ENCODE results near the gene DDI2. TPM values are rescaled to one million over a fixed set of nuclear protein-coding genes. Genes with fewer than 3 reads are reported as not detected.

The DDI2 gene
- total and polyA plus RNA-seq, 2 donors (not counting 3 experiments of a cell fraction or from before 2014, with no cell fraction given) = 5.4 to 35.2 TPM

DNA sequence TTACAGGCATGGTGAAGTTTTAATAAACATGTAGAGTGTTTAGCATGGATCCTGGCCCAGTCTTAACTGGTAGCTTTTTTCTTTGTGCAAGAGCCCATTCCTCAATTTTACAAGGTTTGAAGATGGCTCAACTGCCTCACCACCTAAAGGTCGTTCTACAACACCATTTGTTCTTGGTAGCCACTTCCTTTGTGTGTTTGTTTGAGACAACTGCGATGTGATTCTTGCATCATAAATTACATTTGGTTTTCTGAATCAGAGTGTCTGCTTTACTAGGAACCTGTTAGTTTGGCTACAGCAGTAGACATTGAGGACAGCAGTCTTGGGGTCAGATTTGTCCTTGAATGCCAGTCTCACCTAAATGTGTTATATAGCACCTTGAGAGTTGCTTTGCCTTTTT is 70.2 kb downstream of the DDI2 start:
- peaks cover 18% of the 10 kb centered on the region for H3K4me1 ChIP-seq (ENCODE audit: control insufficient read depth, extremely low read depth, insufficient read depth, low read length)
- peaks cover 71% of the 10 kb centered on the region for H3K79me2 ChIP-seq (ENCODE audit: control insufficient read depth, insufficient read depth, low read length)
- DNase-seq (ENCODE audit: low read depth, low spot score) = no peak
- intact Hi-C loops (cut with micrococcal nuclease) (no loop called here), dilution Hi-C loops (cut with MboI; ENCODE audit: extremely low pct_ligation_motif_present, low sequenced_read_pairs) (no loop called here)
- BruUV-seq (replicated peaks) = no TSS peak
- H3K4me3 ChIP-seq (replicated peaks in 1 of 3; ENCODE audit: insufficient read depth in 1 of 3, low read depth in 1 of 3, low read length in 3 of 3) = no peak overlapping the region
- H2AFZ ChIP-seq (ENCODE audit: low read depth, low read length) = no peak overlapping the region
- TF ChIP-seq POLR2AphosphoS5 (IDR thresholded peaks at IDR 0.05; ENCODE audit: insufficient read depth, low read depth, low read length) (no peak), FOS (IDR thresholded peaks at IDR 0.05; ENCODE audit: borderline replicate concordance, insufficient read depth, low read length) (no peak), POLR2A (IDR thresholded peaks at IDR 0.05; ENCODE audit: low read depth, low read length) (no peak), GATA2 (IDR thresholded peaks at IDR 0.05; ENCODE audit: insufficient read depth, insufficient read length, low read depth, low read length) (no peak), JUN (IDR thresholded peaks at IDR 0.05; ENCODE audit: borderline replicate concordance, insufficient read depth, insufficient read length, low read depth) (no peak), MAX (IDR thresholded peaks at IDR 0.05; ENCODE audit: insufficient read depth, insufficient read length) (no peak), MYC (IDR thresholded peaks at IDR 0.05; ENCODE audit: low read depth, low read length) (no peak), EZH2 (IDR thresholded peaks at IDR 0.05; ENCODE audit: borderline replicate concordance, low read depth, low read length, severe bottlenecking) (no peak)
- TF ChIP-seq, protein P1, sequence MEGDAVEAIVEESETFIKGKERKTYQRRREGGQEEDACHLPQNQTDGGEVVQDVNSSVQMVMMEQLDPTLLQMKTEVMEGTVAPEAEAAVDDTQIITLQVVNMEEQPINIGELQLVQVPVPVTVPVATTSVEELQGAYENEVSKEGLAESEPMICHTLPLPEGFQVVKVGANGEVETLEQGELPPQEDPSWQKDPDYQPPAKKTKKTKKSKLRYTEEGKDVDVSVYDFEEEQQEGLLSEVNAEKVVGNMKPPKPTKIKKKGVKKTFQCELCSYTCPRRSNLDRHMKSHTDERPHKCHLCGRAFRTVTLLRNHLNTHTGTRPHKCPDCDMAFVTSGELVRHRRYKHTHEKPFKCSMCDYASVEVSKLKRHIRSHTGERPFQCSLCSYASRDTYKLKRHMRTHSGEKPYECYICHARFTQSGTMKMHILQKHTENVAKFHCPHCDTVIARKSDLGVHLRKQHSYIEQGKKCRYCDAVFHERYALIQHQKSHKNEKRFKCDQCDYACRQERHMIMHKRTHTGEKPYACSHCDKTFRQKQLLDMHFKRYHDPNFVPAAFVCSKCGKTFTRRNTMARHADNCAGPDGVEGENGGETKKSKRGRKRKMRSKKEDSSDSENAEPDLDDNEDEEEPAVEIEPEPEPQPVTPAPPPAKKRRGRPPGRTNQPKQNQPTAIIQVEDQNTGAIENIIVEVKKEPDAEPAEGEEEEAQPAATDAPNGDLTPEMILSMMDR (IDR thresholded peaks at IDR 0.05; ENCODE audit: extremely low read depth in 1 of 2, insufficient read depth in 1 of 2, low read depth in 1 of 2, low read length in 2 of 2) = no peak
- no peak overlapping the region for H3K4me2 ChIP-seq (ENCODE audit: insufficient read depth, low read length)
- H3K27ac ChIP-seq (ENCODE audit: insufficient read depth, low read depth, low read length) = no peak overlapping the region
- ChIA-PET POLR2A (no interaction called here), CTCF (no interaction called here)
- H4K20me1 ChIP-seq (replicated peaks; ENCODE audit: control insufficient read depth, extremely low read depth, insufficient read depth, low read length) = no peaks in the 10 kb centered on the region
- peaks cover 0 to 2% of the 10 kb centered on the region in 2 experiments for H3K36me3 ChIP-seq (ENCODE audit: control insufficient read depth in 2 of 2, extremely low read depth in 1 of 2, insufficient read depth in 2 of 2, low read length in 2 of 2)
- no peak overlapping the region for H3K9ac ChIP-seq (replicated peaks; ENCODE audit: extremely low read depth, insufficient read depth, low read length)
- H3K9me1 ChIP-seq (replicated peaks; ENCODE audit: control insufficient read depth, extremely low read depth, insufficient read depth, low read length) = no peaks in the 10 kb centered on the region
- H3K27me3 ChIP-seq (ENCODE audit: control insufficient read depth in 2 of 2, insufficient read depth in 2 of 2, low read length in 2 of 2) = no peaks in the 10 kb centered on the region
- no peaks in the 10 kb centered on the region for H3K9me3 ChIP-seq (replicated peaks; ENCODE audit: control insufficient read depth, insufficient read depth, low read length)
- peak; percentile 55 for FAIRE-seq
